DOHH2 (cell line): ENCODE data around the gene GRK1.

Experiments
- H3F3A ChIP-seq: fragments of 200-600 bp; sonication (generic), shearing (Covaris generic); 2 replicates; pipeline ENCODE4 v1.6.0; 2016; ENCODE audit warnings: antibody characterized with exemption, mild to moderate bottlenecking; ENCODE audit not compliant: control insufficient read depth, insufficient read depth
- H3K27ac ChIP-seq: fragments of 200-600 bp; sonication (generic); 2 replicates; pipeline ENCODE4 v1.5.1; 2014; ENCODE audit warnings: low read depth, mild to moderate bottlenecking, low read length, moderate library complexity
- H3K27me3 ChIP-seq: fragments of 200-600 bp; sonication (generic); 2 replicates; pipeline ENCODE4 v1.6.1; 2014; ENCODE audit warnings: mild to moderate bottlenecking, low read length, mixed read lengths; ENCODE audit not compliant: control insufficient read depth
- H3K36me3 ChIP-seq: fragments of 200-600 bp; sonication (generic); 2 replicates; pipeline ENCODE4 v1.6.1; 2014; ENCODE audit warnings: mild to moderate bottlenecking, low read length, moderate library complexity, mixed read lengths; ENCODE audit not compliant: control insufficient read depth
- H3K4me1 ChIP-seq: fragments of 200-600 bp; sonication (generic); 2 replicates; pipeline ENCODE4 v1.6.1; 2014; ENCODE audit warnings: mild to moderate bottlenecking, low read length, mixed read lengths; ENCODE audit not compliant: control insufficient read depth
- H3K4me2 ChIP-seq: fragments of 200-600 bp; sonication (generic); 2 replicates; pipeline ENCODE4 v1.6.0; 2014; ENCODE audit warnings: mild to moderate bottlenecking, low read length, moderate library complexity
- H3K4me3 ChIP-seq: fragments of 200-600 bp; sonication (generic); 2 replicates; pipeline ENCODE4 v1.5.1; 2014; ENCODE audit warnings: mild to moderate bottlenecking, low read length, mixed read lengths
- H3K79me2 ChIP-seq: fragments of 200-600 bp; sonication (generic); 2 replicates; pipeline ENCODE4 v1.6.1; 2014; ENCODE audit warnings: mild to moderate bottlenecking, low read length, mixed read lengths; ENCODE audit not compliant: control insufficient read depth
- H3K9me2 ChIP-seq: fragments of 200-600 bp; sonication (generic); replicated peaks from 2 replicates; pipeline ENCODE4 v1.6.1; 2014; ENCODE audit warnings: mild to moderate bottlenecking, low read length, mixed read lengths; ENCODE audit not compliant: control insufficient read depth
- H3K9me3 ChIP-seq: fragments of 200-600 bp; sonication (generic); 2 replicates; pipeline ENCODE4 v1.6.1; 2014; ENCODE audit warnings: antibody characterized with exemption, low read length, mixed read lengths; ENCODE audit not compliant: control insufficient read depth, insufficient read depth
- H4K20me1 ChIP-seq: fragments of 200-600 bp; sonication (generic); 2 replicates; pipeline ENCODE4 v1.6.0; 2014; ENCODE audit warnings: low read depth, mild to moderate bottlenecking, antibody characterized with exemption, low read length, moderate library complexity; ENCODE audit not compliant: control insufficient read depth, insufficient read depth
- EZH2phosphoT487 ChIP-seq: fragments of 200-600 bp; sonication (generic); IDR thresholded peaks from 2 replicates; pipeline ENCODE4 v1.6.1; 2017; ENCODE audit warnings: borderline replicate concordance, mild to moderate bottlenecking, antibody characterized with exemption, low read length, moderate library complexity, mixed read lengths
- TF ChIP-seq, protein P1 (sequence below): fragments of 200-600 bp; sonication (generic); IDR thresholded peaks from one replicate; pipeline ENCODE4 v1.5.1; 2014; ENCODE audit warnings: antibody characterized with exemption, mild to moderate bottlenecking, low read depth, low read length; ENCODE audit not compliant: poor library complexity, severe bottlenecking

GRK1 gene

DNA sequence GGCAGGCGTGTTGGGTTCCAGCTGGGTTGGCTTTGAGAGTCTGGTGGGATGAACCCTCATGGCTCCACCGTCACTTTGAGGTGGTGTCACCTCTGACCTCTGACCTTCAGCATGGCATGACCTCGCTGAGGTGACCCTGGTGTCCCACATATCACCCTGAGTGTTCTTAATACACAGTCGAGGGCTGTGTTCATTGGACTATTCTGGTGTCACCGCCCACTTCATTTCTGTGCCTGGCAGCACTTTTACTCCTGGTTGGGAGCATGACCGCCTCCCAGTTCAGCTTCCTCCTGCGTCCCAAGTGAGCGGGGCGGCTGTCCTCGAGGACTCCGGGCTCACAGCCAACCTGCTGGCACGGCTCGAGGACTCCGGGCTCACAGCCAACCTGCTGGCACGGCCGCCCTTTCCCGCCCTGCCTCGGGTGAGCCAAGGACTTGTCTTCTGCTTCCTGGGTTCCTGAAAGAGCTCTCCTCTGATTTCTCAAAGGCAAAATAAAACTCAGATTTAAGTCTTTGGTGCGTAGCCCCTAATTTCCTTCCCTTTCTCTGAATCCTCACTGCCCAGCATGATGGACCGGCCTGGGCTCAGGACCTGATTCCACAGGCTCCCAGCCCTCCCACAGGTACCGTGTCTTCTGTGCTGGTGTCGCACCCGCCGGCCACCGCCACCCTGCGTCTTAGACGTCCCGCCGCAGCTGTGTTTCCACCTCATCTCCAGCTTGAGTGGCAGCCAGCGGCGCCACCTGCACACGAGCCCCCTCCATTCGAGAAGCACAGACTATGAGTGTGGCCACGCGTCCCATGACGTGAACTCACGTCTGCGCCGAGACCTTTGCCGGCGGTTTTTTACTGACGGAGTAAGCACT lies 19.4 kb upstream of the GRK1 start:
- no peaks in the 10 kb centered on the region for H3K27me3 ChIP-seq
- no peak overlapping the region for H3K27ac ChIP-seq
- peaks cover 19% of the 10 kb centered on the region for H3F3A ChIP-seq
- H3K36me3 ChIP-seq, result peaks cover 10% of the 10 kb centered on the region
- no peak overlapping the region for H3K4me3 ChIP-seq
- H3K4me2 ChIP-seq, result no peak overlapping the region
- TF ChIP-seq, protein P1, sequence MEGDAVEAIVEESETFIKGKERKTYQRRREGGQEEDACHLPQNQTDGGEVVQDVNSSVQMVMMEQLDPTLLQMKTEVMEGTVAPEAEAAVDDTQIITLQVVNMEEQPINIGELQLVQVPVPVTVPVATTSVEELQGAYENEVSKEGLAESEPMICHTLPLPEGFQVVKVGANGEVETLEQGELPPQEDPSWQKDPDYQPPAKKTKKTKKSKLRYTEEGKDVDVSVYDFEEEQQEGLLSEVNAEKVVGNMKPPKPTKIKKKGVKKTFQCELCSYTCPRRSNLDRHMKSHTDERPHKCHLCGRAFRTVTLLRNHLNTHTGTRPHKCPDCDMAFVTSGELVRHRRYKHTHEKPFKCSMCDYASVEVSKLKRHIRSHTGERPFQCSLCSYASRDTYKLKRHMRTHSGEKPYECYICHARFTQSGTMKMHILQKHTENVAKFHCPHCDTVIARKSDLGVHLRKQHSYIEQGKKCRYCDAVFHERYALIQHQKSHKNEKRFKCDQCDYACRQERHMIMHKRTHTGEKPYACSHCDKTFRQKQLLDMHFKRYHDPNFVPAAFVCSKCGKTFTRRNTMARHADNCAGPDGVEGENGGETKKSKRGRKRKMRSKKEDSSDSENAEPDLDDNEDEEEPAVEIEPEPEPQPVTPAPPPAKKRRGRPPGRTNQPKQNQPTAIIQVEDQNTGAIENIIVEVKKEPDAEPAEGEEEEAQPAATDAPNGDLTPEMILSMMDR, result no peak
- H4K20me1 ChIP-seq, result 0 out of 2 replicates have a peak, but pooled peaks cover 3% of the 10 kb centered on the region
- no peaks in the 10 kb centered on the region for H3K4me1 ChIP-seq
- H3K79me2 ChIP-seq, result no peaks in the 10 kb centered on the region
- H3K9me3 ChIP-seq, result no peaks in the 10 kb centered on the region
- no peaks in the 10 kb centered on the region for H3K9me2 ChIP-seq

DNA sequence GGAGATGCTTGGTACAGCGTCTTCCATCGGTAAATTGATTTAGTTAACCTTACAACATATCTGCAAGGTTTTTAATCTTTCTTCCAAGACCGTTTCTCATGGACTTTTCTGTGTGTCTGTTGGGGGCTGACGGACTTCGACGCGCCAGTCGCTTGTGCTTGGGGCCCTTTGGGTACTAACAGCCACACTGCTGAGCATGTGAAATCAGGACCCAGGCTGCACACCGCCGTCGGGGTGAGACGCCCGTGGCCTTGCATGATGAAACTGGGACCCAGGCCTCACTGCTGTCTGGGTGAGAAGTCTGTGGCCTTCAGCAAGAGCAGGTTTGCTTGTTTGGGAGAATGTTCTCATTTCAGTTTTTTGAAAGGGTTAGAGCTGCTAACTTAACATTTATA lies 18.8 kb upstream of the GRK1 start:
- Histone ChIP-seq H3K4me3 (no peak overlapping the region), H3F3A (peaks cover 14% of the 10 kb centered on the region), H4K20me1 (0 out of 2 replicates have a peak, but pooled peaks cover 3% of the 10 kb centered on the region), H3K36me3 (peaks cover 8% of the 10 kb centered on the region), H3K27me3 (no peaks in the 10 kb centered on the region), H3K9me2 (no peaks in the 10 kb centered on the region), H3K4me1 (no peaks in the 10 kb centered on the region), H3K27ac (no peak overlapping the region), H3K79me2 (no peaks in the 10 kb centered on the region), H3K9me3 (no peaks in the 10 kb centered on the region), H3K4me2 (no peak overlapping the region)
- TF ChIP-seq, protein P1, result no peak
- no peak for TF ChIP-seq EZH2phosphoT487

DNA sequence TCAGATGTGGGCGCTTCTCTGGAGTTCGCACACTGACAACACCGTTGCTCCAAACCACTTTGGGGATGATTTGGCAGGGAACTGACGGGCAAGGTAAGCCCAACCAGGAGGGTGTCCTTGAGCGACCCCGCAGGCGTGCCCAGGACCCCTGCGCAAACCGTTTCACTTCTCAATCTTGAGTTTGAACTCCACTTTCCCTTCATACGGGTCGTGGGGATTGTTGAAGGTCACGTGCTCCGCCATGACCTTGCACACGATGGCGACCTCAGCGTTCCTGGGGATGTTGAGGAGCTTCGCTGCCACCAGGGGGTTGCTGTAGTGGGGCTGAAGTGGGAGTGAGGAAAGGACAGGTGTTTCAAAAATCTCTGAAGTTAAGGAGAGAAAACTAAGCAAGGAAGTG lies 17.8 kb upstream of the GRK1 start:
- Histone ChIP-seq H4K20me1 (0 out of 2 replicates have a peak, but pooled peaks cover 3% of the 10 kb centered on the region), H3K4me3 (no peak overlapping the region), H3K79me2 (no peaks in the 10 kb centered on the region), H3K27me3 (no peaks in the 10 kb centered on the region), H3K9me3 (no peaks in the 10 kb centered on the region), H3K4me1 (no peaks in the 10 kb centered on the region), H3K27ac (no peak overlapping the region), H3K4me2 (no peak overlapping the region), H3K9me2 (no peaks in the 10 kb centered on the region), H3F3A (peaks cover 11% of the 10 kb centered on the region), H3K36me3 (peaks cover 4% of the 10 kb centered on the region; the same call in 1 of the 2 replicates)
- TF ChIP-seq EZH2phosphoT487, result no peak
- TF ChIP-seq, protein P1, result no peak
